Lower lobe of right lung (tissue), 2 donors: ENCODE data around the gene AK2. TPM values are rescaled to one million over a fixed set of nuclear protein-coding genes. Genes with fewer than 3 reads are reported as not detected.

Experiments used
- ATAC-seq, 2 donors: fragments of 200-7000 bp; cut with Tn5 transposase; one replicate each; pipeline ENCODE4 v1.9.1; 2020 to 2022; ENCODE audit warnings: mild to moderate bottlenecking in 2 of 2, moderate library complexity in 2 of 2
- DNase-seq: peaks from one replicate; pipeline ENCODE4 v3.0.0-alpha.2; 2020
- H3K27ac ChIP-seq: fragments of 200-600 bp; one replicate; pipeline ENCODE4 v1.8.0; 2022
- H3K27me3 ChIP-seq: fragments of 200-600 bp; one replicate; pipeline ENCODE4 v1.8.0; 2022; ENCODE audit warnings: low read depth
- H3K36me3 ChIP-seq: fragments of 200-600 bp; one replicate; pipeline ENCODE4 v1.8.0; 2022; ENCODE audit warnings: mild to moderate bottlenecking
- H3K4me1 ChIP-seq: fragments of 200-600 bp; one replicate; pipeline ENCODE4 v1.8.0; 2022
- H3K4me3 ChIP-seq: fragments of 200-600 bp; one replicate; pipeline ENCODE4 v1.8.0; 2022; ENCODE audit warnings: mild to moderate bottlenecking
- H3K9me3 ChIP-seq: fragments of 200-600 bp; one replicate; pipeline ENCODE4 v1.8.0; 2022
- CTCF ChIP-seq: fragments of 200-600 bp; IDR thresholded peaks from one replicate; pipeline ENCODE4 v1.8.0; 2022; ENCODE audit warnings: antibody characterized with exemption, mild to moderate bottlenecking
- intact Hi-C: fragments of 100-400 bp; cut with DNase I; formaldehyde crosslinking; loops from one replicate; pipeline ENCODE4 v1.11.0; 2022
- total RNA-seq: library from RNA; stranded (reverse); fragmentation: NEBNext Ultra II Directional; extraction: Animal tissue kit (Norgen Biotek cat#: 25700); gene quantifications from one replicate; pipeline ENCODE4 v1.2.1, GENCODE V29; 2021
- donor health status: DM: no; HTN: yes; CAD: no; lungs with severe emphysema.

The AK2 gene
- total RNA-seq, 1 donor from 2014 or later, result 103 TPM

GRCh38 chr1:33057095-33057494 is 20.4 kb upstream of the AK2 start:
- peaks cover 17% of the 10 kb centered on the region for H3K4me1 ChIP-seq
- no peak for DNase-seq
- no peak overlapping the region for H3K27ac ChIP-seq
- H3K9me3 ChIP-seq, result no peaks in the 10 kb centered on the region
- no peaks in the 10 kb centered on the region for H3K27me3 ChIP-seq
- no peak overlapping the region for H3K4me3 ChIP-seq
- no peaks in the 10 kb centered on the region for H3K36me3 ChIP-seq
- TF ChIP-seq CTCF, result no peak
- no peak for ATAC-seq
- intact Hi-C loops, result no loop called here

GRCh38 chr1:33056426-33056825 is 19.7 kb upstream of the AK2 start:
- no peaks in the 10 kb centered on the region for H3K27me3 ChIP-seq
- TF ChIP-seq CTCF, result no peak
- H3K4me1 ChIP-seq, result peaks cover 16% of the 10 kb centered on the region
- ATAC-seq (no peak), DNase-seq (no peak)
- no peaks in the 10 kb centered on the region for H3K36me3 ChIP-seq
- intact Hi-C loops, result no loop called here
- H3K4me3 ChIP-seq, result no peak overlapping the region
- no peak overlapping the region for H3K27ac ChIP-seq
- no peaks in the 10 kb centered on the region for H3K9me3 ChIP-seq

DNA sequence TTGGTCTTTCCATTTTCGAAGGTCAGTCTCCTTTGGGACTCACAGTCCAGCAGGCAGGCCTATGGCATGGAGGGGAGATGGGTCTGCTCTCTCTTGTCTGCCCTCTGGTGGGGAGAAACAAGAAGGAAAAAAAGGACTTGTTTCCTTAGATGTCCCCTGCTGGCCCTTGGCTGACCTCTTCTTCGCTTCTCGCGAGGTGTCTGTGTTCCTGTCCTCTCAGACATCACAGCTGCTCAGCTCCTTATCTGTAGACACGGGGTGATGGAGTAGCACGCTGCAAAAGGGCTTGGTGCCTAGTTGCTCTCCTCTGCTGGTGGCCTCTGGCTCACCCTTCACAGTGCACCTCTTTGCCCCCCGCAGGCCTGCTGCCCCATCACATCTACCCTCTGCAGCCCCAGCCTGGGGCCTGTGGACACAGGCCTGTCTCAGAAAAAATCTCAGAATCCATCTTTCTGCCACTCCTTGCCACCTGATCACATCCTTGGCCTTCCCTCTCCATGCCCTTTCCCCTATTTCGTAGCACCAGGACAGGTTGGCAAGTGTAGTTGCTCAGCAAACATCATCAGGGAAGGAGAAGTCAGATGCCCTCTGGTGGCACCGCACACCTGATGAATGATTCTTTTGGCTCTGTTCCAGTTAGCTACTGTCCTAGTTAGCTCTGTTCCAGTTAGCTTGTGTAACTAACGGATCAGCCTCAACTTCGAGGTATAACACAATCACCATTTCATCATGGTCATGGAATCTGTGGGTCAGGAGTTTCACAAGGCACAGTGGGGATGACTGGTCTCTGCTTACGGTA is 18.7 kb upstream of the AK2 start:
- intact Hi-C loops, result no loop called here
- DNase-seq (peak; percentile 80), ATAC-seq (peak; percentile 94)
- no peaks in the 10 kb centered on the region for H3K9me3 ChIP-seq
- H3K4me3 ChIP-seq, result no peak overlapping the region
- TF ChIP-seq CTCF, result peak; percentile 75
- no peaks in the 10 kb centered on the region for H3K36me3 ChIP-seq
- H3K27ac ChIP-seq, result no peak overlapping the region
- H3K27me3 ChIP-seq, result no peaks in the 10 kb centered on the region
- peaks cover 14% of the 10 kb centered on the region for H3K4me1 ChIP-seq

- intact Hi-C loops, result no loop called here
- DNase-seq (no peak), ATAC-seq (peak in 1 of 2 donors; percentile 63)
- Histone ChIP-seq H3K4me1 (peaks cover 23% of the 10 kb centered on the region), H3K9me3 (no peaks in the 10 kb centered on the region), H3K27me3 (no peaks in the 10 kb centered on the region), H3K27ac (no peak overlapping the region), H3K4me3 (no peak overlapping the region), H3K36me3 (no peaks in the 10 kb centered on the region)
- no peak for TF ChIP-seq CTCF
Measured at GRCh38 chr1:33050221-33051076, 13.8 kb upstream of the AK2 start.

DNA sequence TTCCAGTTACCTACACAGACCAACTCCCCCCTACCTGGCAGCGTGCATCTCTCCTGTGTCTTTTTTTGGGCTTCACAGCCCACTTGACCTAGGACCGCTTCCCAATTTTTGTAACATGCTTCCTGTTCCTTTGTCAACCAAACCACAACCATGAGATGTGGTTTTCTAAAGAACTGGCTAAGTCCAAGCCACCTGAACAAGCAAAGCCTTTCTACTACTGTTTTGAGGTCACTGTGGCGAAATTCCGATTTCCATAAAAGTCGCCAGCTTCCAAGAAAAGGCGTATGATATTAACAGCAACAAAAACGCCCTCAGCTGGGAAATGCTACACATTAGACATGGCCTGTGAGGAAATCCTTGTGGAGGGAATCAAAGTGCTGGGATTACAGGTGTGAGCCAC is 12.7 kb upstream of the AK2 start:
- no peak for ATAC-seq
- intact Hi-C loops, result no loop called here
- H3K27ac ChIP-seq, result no peak overlapping the region
- TF ChIP-seq CTCF, result no peak
- H3K4me1 ChIP-seq, result peaks cover 18% of the 10 kb centered on the region
- H3K36me3 ChIP-seq, result no peaks in the 10 kb centered on the region
- no peak overlapping the region for H3K4me3 ChIP-seq
- no peaks in the 10 kb centered on the region for H3K27me3 ChIP-seq
- DNase-seq, result no peak
- no peaks in the 10 kb centered on the region for H3K9me3 ChIP-seq
